Measurements from ENCODE around the gene GIPC2. TPM values are rescaled to one million over a fixed set of nuclear protein-coding genes. Genes with fewer than 3 reads are reported as not detected.
A peak's percentile ranks its signal among the peaks of the same experiment; 100 is the strongest.

GIPC2 gene
- total and polyA plus RNA-seq, 9 of the 15 experiments (the other 6 are each of a cell fraction or from before 2014, with no cell fraction given) = 0.01 to 0.05 (median 0.04) TPM; not detected in 3

DNA sequence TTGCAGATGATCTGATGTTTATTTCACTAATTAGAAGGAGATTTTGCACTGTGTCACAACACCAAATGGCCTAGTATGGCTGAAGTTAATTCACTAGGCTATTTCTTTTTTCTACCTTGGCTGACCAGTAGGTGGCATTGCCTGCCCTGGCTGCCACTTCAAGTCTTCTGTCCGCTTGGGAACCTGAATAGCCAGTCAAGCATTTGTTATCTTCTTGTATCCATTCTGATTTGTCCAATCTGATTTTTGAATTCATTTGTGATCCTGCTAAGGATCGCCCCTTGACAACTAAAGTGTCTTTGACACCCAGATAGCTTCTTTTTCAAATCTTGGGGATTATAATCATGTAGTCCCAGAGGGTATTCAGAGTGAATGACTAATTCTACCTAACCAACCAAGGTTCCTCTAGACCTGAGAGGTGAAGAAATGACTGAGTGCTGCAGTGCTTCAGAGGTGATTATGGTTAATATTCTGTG, 99.4 kb downstream of the GIPC2 start (continued):
- TF ChIP-seq, protein P1, sequence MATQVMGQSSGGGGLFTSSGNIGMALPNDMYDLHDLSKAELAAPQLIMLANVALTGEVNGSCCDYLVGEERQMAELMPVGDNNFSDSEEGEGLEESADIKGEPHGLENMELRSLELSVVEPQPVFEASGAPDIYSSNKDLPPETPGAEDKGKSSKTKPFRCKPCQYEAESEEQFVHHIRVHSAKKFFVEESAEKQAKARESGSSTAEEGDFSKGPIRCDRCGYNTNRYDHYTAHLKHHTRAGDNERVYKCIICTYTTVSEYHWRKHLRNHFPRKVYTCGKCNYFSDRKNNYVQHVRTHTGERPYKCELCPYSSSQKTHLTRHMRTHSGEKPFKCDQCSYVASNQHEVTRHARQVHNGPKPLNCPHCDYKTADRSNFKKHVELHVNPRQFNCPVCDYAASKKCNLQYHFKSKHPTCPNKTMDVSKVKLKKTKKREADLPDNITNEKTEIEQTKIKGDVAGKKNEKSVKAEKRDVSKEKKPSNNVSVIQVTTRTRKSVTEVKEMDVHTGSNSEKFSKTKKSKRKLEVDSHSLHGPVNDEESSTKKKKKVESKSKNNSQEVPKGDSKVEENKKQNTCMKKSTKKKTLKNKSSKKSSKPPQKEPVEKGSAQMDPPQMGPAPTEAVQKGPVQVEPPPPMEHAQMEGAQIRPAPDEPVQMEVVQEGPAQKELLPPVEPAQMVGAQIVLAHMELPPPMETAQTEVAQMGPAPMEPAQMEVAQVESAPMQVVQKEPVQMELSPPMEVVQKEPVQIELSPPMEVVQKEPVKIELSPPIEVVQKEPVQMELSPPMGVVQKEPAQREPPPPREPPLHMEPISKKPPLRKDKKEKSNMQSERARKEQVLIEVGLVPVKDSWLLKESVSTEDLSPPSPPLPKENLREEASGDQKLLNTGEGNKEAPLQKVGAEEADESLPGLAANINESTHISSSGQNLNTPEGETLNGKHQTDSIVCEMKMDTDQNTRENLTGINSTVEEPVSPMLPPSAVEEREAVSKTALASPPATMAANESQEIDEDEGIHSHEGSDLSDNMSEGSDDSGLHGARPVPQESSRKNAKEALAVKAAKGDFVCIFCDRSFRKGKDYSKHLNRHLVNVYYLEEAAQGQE (IDR thresholded peaks at IDR 0.05; ENCODE audit: borderline replicate concordance) = peak; percentile 52; the same call in 1 of the 2 replicates
- TF ChIP-seq, protein P1 (CRISPR knock-in tag; IDR thresholded peaks at IDR 0.05; ENCODE audit: low read depth) = no peak
- TF ChIP-seq, protein P2, sequence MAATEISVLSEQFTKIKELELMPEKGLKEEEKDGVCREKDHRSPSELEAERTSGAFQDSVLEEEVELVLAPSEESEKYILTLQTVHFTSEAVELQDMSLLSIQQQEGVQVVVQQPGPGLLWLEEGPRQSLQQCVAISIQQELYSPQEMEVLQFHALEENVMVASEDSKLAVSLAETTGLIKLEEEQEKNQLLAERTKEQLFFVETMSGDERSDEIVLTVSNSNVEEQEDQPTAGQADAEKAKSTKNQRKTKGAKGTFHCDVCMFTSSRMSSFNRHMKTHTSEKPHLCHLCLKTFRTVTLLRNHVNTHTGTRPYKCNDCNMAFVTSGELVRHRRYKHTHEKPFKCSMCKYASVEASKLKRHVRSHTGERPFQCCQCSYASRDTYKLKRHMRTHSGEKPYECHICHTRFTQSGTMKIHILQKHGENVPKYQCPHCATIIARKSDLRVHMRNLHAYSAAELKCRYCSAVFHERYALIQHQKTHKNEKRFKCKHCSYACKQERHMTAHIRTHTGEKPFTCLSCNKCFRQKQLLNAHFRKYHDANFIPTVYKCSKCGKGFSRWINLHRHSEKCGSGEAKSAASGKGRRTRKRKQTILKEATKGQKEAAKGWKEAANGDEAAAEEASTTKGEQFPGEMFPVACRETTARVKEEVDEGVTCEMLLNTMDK (IDR thresholded peaks at IDR 0.05; ENCODE audit: borderline replicate concordance, insufficient read depth, low read depth, low read length, poor library complexity, severe bottlenecking) = peak; percentile 52
- TF ChIP-seq, protein P3, sequence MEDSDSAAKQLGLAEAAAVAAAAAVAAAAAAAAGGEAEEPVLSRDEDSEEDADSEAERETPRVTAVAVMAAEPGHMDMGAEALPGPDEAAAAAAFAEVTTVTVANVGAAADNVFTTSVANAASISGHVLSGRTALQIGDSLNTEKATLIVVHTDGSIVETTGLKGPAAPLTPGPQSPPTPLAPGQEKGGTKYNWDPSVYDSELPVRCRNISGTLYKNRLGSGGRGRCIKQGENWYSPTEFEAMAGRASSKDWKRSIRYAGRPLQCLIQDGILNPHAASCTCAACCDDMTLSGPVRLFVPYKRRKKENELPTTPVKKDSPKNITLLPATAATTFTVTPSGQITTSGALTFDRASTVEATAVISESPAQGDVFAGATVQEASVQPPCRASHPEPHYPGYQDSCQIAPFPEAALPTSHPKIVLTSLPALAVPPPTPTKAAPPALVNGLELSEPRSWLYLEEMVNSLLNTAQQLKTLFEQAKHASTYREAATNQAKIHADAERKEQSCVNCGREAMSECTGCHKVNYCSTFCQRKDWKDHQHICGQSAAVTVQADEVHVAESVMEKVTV (CRISPR knock-in tag; IDR thresholded peaks at IDR 0.05) = peak; percentile 17; the same call in 1 of the 2 replicates
- TF ChIP-seq, protein P4, sequence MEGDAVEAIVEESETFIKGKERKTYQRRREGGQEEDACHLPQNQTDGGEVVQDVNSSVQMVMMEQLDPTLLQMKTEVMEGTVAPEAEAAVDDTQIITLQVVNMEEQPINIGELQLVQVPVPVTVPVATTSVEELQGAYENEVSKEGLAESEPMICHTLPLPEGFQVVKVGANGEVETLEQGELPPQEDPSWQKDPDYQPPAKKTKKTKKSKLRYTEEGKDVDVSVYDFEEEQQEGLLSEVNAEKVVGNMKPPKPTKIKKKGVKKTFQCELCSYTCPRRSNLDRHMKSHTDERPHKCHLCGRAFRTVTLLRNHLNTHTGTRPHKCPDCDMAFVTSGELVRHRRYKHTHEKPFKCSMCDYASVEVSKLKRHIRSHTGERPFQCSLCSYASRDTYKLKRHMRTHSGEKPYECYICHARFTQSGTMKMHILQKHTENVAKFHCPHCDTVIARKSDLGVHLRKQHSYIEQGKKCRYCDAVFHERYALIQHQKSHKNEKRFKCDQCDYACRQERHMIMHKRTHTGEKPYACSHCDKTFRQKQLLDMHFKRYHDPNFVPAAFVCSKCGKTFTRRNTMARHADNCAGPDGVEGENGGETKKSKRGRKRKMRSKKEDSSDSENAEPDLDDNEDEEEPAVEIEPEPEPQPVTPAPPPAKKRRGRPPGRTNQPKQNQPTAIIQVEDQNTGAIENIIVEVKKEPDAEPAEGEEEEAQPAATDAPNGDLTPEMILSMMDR (IDR thresholded peaks at IDR 0.05 in 2 of 3, conservative IDR thresholded peaks at IDR 0.05 in 1 of 3; ENCODE audit: insufficient read depth in 2 of 3, low read depth in 1 of 3, low read length in 3 of 3) = peak; percentile 76 to 80 (median 79)
- TF ChIP-seq RAD21 (CRISPR knock-in tag; conservative IDR thresholded peaks at IDR 0.05 in 1 of 2, IDR thresholded peaks at IDR 0.05 in 1 of 2) = peak; percentile 65 to 78
- TF ChIP-seq MTF1 (CRISPR knock-in tag; IDR thresholded peaks at IDR 0.05; ENCODE audit: borderline replicate concordance) = no peak

All from K562 (cell line).